RWPE1 (cell line): ENCODE data around the gene ZIC2.

Experiments used
- CTCF ChIA-PET: fragments of 350-600 bp; sonication (Branson Sonifier 250); formaldehyde crosslinking; extraction: SDS; loops from one replicate; lab custom pipeline; 2021; lab: Yijun Ruan, JAX
- POLR2A ChIA-PET: fragments of 400-600 bp; formaldehyde crosslinking; extraction: SDS; loops from one replicate; lab custom pipeline; 2020; ENCODE audit warnings: antibody characterized with exemption; ENCODE audit not compliant: low non-redundant PET; lab: Yijun Ruan, JAX
- DNase-seq: peaks from one replicate; pipeline ENCODE4 v3.0.0; 2012; ENCODE audit warnings: low spot score
- H3K27ac ChIP-seq: fragments of 450-650 bp; 2 replicates; pipeline ENCODE4 v1.5.1; 2017
- CTCF ChIP-seq: fragments of 450-650 bp; conservative IDR thresholded peaks from 2 replicates; pipeline ENCODE4 v1.5.1; 2017; ENCODE audit warnings: low read depth, mild to moderate bottlenecking

Gene ZIC2

GRCh38 chr13:99980201-99980823 lies 1.3 kb upstream of the ZIC2 start:
- no peak for TF ChIP-seq CTCF
- H3K27ac ChIP-seq: peak overlapping the region; percentile 48; the same call in 1 of the 2 replicates
- DNase-seq: peak; percentile 53
- CTCF ChIA-PET: interaction anchor here (1.7 kb wide), 1 partner anchor 535 kb away, joined by 5 read pairs; no protein-coding TSS in a partner anchor
- POLR2A ChIA-PET: interaction anchor here (0.5 kb wide), 1 partner anchor 104 kb away, joined by 5 read pairs; no protein-coding TSS in a partner anchor

- H3K27ac ChIP-seq: peak overlapping the region; percentile 48
- TF ChIP-seq CTCF: no peak
- ChIA-PET CTCF (interaction anchor here (0.6 to 1.7 kb wide), 2 partner anchors 110 to 534 kb away, joined by 4 to 5 read pairs; no protein-coding TSS in a partner anchor), POLR2A (interaction anchor here (0.5 kb wide), 1 partner anchor 104 kb away, joined by 5 read pairs; no protein-coding TSS in a partner anchor)
- DNase-seq: no peak
Observed at GRCh38 chr13:99980824-99981734, 505 bp upstream of the ZIC2 start.

GRCh38 chr13:99982036-99982730 lies 599 bp downstream of the ZIC2 start:
- no peak for DNase-seq
- ChIA-PET POLR2A (no interaction called here), CTCF (interaction anchor here (0.6 to 0.7 kb wide), 2 partner anchors 9 to 109 kb away, joined by 4 to 5 read pairs; no protein-coding TSS in a partner anchor)
- H3K27ac ChIP-seq: no peak overlapping the region
- TF ChIP-seq CTCF: no peak

GRCh38 chr13:99982731-99983498 lies 1.3 kb downstream of the ZIC2 start:
- no peak overlapping the region for H3K27ac ChIP-seq
- no peak for DNase-seq
- POLR2A ChIA-PET: no interaction called here
- CTCF ChIA-PET: no interaction called here
- no peak for TF ChIP-seq CTCF

- TF ChIP-seq CTCF: no peak
- no peak for DNase-seq
- ChIA-PET POLR2A (no interaction called here), CTCF (interaction anchor here (0.6 kb wide), 1 partner anchor 124 kb away, joined by 3 read pairs; no protein-coding TSS in a partner anchor)
- H3K27ac ChIP-seq: no peak overlapping the region
Observed at GRCh38 chr13:99983499-99984401, 2.2 kb downstream of the ZIC2 start.
